IPS DF 6.9 (cell line): ENCODE measurements around the gene NDUFS7.

Experiments
- DNase-seq: peaks from one replicate; pipeline ENCODE4 v3.0.0-alpha.2; 2013; ENCODE audit warnings: low read depth, low spot score
- H3K27ac ChIP-seq: one replicate; pipeline ENCODE4 v1.5.1; 2013; ENCODE audit warnings: low read length, control low read depth
- H3K27me3 ChIP-seq: 2 replicates; pipeline ENCODE4 v1.6.1; 2013; ENCODE audit warnings: mild to moderate bottlenecking, low read length; ENCODE audit not compliant: control insufficient read depth, insufficient read depth
- H3K36me3 ChIP-seq: 2 replicates; pipeline ENCODE4 v1.6.1; 2013; ENCODE audit warnings: low read length; ENCODE audit not compliant: control insufficient read depth, insufficient read depth
- H3K4me1 ChIP-seq: 2 replicates; pipeline ENCODE4 v1.6.1; 2013; ENCODE audit warnings: low read length; ENCODE audit not compliant: control insufficient read depth, insufficient read depth
- H3K4me3 ChIP-seq: 2 replicates; pipeline ENCODE4 v1.5.1; 2013; ENCODE audit warnings: mild to moderate bottlenecking, low read length
- H3K9me3 ChIP-seq: 2 replicates; pipeline ENCODE4 v1.6.1; 2013; ENCODE audit warnings: low read length, inconsistent platforms; ENCODE audit not compliant: control insufficient read depth, insufficient read depth
- WGBS: extraction: QIAGEN DNeasy Blood & Tissue Kit; methylation state at CpG from one replicate; pipeline ENCODE4 v1.1.7; 2013; ENCODE audit warnings: mixed read lengths, missing lambda C conversion rate; ENCODE audit not compliant: insufficient read length, insufficient coverage; 5-methylcytosine and 5-hydroxymethylcytosine counted together

Gene NDUFS7

DNA sequence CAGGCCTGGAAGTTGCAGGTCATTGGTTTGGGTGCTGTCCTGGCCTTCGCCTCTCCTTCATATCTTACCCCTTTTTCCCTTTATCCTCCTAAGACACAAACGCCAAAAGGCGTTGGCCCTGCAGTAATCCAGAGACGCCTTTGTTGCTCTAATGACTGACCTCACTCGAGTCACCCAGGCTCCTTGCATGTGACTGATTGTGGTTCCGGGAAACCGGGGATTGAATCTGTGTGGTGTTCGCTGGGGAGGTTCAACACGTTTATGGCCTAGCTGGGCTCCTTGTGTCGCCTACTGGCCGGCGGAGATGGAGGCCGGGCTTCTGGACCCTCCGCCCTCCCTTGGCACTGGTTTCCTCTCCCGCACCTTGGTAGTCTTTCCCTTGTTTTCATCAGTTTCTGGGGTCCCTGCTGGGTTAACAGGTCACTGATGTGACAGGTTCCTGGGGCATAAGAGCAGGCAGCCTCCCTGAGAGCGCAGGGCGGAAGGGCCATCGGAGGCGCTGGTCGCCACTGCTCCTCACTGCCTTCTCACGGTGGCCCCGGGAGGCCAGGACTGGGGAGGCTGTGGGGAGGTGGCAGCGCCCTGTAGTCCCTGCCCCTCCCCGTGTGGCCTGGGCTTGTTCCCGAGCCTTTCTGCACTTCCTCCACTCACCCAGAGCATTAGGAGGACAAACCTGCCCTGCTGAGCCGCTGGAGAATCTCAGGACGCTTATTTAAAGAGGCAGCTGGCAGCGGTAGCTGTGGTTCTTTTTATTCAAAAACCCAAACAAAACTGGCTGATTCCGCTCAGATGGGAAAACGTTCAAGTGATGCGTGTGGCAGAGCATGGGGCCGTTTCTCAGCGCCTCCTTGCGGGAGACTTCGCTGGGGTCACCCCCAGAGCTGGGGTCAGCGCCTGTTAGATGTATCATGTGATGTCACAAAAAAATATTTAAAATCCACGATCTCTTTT lies 18.1 kb upstream of the NDUFS7 start:
- no CpG with 5 or more reads among the region's 37 CpGs for WGBS
- no peak for DNase-seq
- no peaks in the 10 kb centered on the region for H3K27me3 ChIP-seq
- H3K27ac ChIP-seq = no peak overlapping the region
- H3K4me1 ChIP-seq = no peaks in the 10 kb centered on the region
- peaks cover 39% of the 10 kb centered on the region for H3K36me3 ChIP-seq
- H3K4me3 ChIP-seq = no peak overlapping the region
- H3K9me3 ChIP-seq = no peaks in the 10 kb centered on the region

DNA sequence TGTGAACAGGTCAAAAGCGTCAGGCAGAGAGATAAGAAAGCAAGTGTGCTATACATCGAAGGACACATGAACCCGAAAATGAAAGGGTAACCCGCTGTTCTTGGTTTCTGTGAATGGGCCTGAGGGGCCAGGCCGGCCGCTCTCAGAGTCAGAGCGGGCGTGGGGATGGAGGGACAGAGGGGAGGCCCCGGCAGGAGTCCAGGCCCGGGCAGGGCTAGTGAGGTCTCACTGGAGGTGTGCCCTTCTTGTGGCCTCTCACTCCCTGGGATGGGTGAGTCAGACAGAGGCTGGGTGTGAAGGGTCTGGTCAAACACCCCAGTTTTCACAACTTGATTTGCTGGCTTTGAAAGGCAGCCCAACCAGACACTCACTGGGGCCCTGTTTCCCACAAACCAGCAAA lies 17.4 kb upstream of the NDUFS7 start:
- WGBS = no CpG with 5 or more reads among the region's 10 CpGs
- Histone ChIP-seq H3K27me3 (no peaks in the 10 kb centered on the region), H3K27ac (no peak overlapping the region), H3K4me1 (no peaks in the 10 kb centered on the region), H3K36me3 (peaks cover 44% of the 10 kb centered on the region), H3K9me3 (no peaks in the 10 kb centered on the region), H3K4me3 (no peak overlapping the region)
- no peak for DNase-seq

DNA sequence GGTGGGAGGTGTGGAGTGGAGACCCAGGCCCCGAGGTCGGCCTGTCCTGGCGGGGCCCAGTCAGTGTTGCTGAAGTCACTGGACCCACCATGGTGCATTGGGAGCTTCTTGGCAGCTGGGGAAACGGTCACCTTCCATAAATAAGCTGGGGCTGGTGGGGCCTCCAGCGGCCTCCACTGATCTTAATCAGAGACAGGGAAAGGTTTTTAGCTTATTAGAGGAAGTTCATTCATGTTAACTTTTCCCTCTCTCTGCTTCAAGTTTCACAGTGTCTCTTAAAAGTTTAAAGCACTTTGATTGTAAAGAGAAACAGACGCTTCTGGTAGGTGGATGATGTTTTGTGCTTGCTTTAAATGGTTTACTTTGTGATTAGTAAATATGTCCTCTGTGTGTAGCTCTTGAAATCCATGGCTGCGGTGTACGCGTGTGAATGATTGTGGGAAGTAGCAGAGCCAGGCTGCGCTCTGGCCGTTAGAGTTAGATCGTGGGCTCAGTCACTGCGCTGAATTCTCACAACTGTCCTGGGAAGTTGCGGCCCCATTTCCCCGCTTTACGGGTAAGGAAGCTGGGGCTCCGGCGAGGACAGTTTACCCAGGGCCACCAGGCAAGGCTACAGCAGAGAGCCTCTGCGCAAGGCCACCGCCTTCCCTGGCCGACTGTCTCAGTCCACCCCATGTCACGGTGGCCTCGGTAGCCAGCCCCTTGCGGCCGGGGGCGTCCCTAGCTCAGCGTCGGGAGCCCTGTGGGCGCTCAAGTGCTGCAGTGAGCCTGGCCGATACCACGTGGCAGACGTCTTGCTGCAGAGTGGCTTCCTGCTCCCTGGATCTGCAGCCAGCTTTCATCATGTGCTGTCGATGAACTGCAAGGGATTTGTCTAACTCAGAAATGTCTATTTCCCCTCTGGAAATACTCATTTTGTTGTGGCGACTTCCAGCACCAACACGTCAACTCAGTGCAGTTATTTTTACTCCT lies 16.5 kb upstream of the NDUFS7 start:
- no peak for DNase-seq
- H3K27ac ChIP-seq = no peak overlapping the region

DNA sequence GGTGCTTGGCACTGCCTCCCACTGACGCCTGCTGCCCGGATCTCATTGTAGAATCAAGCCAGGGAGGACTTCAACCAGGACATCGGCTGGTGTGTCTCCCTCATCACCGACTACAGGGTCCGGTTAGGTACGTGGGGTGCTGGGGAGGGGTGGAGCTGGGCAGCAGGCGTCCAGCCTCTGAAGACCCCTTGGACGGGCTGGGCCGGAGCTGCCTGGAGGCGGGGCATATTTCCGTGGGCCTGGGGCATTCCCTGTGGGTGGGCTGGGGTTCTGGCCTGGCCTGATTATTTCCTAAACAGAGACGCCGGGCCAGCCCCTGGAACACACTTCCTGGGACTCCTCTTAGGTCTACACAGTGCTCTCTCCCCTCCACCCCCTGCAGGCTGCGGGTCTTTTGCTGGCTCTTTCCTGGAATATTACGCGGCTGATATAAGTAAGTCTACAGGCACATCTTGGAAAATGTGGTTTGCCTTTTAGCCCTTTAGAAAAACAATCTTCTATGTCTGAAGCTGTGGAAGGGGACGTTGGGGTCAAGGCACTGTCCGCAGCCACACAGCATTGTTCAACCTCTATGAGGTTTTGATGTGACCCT lies 14.4 kb upstream of the NDUFS7 start:
- Histone ChIP-seq H3K27me3 (no peaks in the 10 kb centered on the region), H3K27ac (no peak overlapping the region), H3K9me3 (no peaks in the 10 kb centered on the region), H3K4me1 (no peaks in the 10 kb centered on the region), H3K36me3 (peaks cover 47% of the 10 kb centered on the region), H3K4me3 (no peak overlapping the region)
- WGBS = no CpG with 5 or more reads among the region's 18 CpGs
- DNase-seq = no peak

More for the DNA sequence above, 16.5 kb upstream of the NDUFS7 start:
- WGBS = no CpG with 5 or more reads among the region's 35 CpGs
- H3K36me3 ChIP-seq = peaks cover 45% of the 10 kb centered on the region
- H3K4me3 ChIP-seq = no peak overlapping the region
- H3K4me1 ChIP-seq = no peaks in the 10 kb centered on the region
- H3K27me3 ChIP-seq = no peaks in the 10 kb centered on the region
- no peaks in the 10 kb centered on the region for H3K9me3 ChIP-seq

DNA sequence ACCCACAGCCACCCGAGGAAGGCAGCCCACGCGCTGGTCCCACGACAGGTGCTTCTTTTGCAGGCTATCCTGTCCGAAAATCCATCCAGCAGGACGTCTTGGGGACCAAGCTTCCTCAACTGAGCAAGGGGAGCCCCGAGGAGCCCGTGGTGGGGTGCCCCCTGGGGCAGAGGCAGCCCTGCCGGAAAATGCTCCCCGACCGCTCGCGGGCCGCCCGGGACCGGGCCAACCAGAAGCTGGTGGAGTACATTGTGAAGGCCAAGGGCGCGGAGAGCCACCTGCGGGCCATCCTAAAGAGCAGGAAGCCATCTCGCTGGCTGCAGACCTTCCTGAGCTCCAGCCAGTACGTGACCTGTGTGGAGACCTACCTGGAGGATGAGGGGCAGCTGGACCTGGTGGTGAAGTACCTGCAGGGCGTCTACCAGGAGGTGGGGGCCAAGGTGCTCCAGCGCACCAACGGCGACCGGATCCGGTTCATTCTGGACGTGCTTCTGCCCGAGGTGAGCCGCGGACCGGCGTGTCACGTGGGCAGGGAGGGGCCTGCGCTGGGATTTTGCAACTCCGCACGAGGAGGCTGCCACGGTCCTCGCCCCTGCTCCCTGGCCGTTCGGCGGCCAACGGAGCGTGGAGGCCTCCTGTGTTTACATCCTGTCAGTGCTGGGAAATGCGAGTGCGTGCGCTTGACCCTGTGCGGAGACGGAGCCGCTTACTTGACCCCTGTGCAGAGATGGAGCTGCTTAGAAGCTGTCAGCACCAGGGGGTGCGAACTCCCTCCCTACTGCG lies 12.9 kb upstream of the NDUFS7 start:
- Histone ChIP-seq H3K27me3 (no peaks in the 10 kb centered on the region), H3K36me3 (peaks cover 41% of the 10 kb centered on the region), H3K27ac (no peak overlapping the region), H3K4me1 (no peaks in the 10 kb centered on the region), H3K9me3 (no peaks in the 10 kb centered on the region), H3K4me3 (no peak overlapping the region)
- WGBS = no CpG with 5 or more reads among the region's 52 CpGs
- DNase-seq = no peak

DNA sequence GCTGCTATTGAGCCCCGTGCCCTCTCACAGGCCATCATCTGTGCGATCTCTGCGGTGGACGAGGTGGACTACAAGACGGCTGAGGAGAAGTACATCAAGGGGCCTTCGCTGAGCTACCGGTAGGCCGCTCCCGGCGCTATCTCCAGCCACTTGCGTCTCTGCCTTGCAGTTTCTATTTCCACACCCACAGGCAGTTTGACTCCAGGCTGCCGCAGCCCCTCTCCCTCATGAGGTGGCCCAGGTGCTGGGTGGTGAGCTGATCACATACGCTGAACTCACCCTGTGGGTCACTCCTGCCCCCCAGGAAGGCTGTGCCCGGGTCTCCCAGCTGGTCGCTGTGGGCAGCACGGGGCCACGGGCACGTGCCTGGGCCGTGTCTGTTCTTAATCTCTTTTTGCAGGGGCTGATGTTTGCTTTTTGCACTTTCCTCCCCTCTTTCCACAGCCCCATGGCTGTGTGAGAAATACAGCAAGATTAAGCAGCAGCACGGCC lies 10.6 kb upstream of the NDUFS7 start:
- no peaks in the 10 kb centered on the region for H3K27me3 ChIP-seq
- H3K27ac ChIP-seq = no peak overlapping the region
- H3K9me3 ChIP-seq = no peaks in the 10 kb centered on the region
- peaks cover 34% of the 10 kb centered on the region for H3K36me3 ChIP-seq
- WGBS = no CpG with 5 or more reads among the region's 20 CpGs
- H3K4me3 ChIP-seq = no peak overlapping the region
- H3K4me1 ChIP-seq = no peaks in the 10 kb centered on the region
- no peak for DNase-seq

DNA sequence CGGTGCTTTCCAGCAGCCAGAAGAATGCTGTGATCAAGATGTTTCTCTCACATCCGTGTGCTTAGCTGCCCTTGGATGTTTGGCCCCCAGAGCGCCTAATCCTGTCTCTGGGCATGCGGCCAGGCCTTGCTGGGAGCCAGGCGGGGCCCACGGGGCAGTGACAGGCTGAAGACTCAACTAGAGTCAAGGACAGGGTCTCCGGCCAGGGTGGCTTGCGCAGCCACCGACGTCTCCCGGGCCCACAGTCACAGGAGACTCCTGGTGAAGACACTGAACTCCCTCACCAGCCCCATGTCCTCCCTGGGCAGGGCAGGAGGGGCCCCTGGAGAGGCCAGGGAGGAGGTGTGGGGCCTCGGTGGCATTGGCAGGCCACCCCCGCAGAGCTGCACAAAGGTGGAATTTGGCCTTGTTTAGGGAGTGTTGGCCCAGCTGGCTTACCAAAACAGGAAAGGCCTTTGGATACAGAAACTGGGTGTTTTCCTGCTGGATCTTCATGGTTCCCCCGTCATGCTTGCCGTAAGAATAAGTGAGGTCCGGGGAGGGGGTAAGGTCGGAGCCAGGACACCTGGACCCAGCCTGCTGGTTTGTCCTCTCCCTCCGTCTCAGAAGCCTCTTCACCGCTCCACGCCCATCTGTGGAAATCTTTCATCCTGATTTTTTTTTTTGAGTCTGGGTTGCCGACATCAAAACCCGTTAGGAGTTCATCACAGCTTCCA lies 10.0 kb upstream of the NDUFS7 start:
- no peak for DNase-seq
- WGBS = no CpG with 5 or more reads among the region's 22 CpGs
- Histone ChIP-seq H3K4me3 (no peak overlapping the region; the same call in 1 of the 2 replicates), H3K27me3 (no peaks in the 10 kb centered on the region), H3K36me3 (peaks cover 34% of the 10 kb centered on the region), H3K9me3 (no peaks in the 10 kb centered on the region), H3K27ac (no peak overlapping the region), H3K4me1 (no peaks in the 10 kb centered on the region)

DNA sequence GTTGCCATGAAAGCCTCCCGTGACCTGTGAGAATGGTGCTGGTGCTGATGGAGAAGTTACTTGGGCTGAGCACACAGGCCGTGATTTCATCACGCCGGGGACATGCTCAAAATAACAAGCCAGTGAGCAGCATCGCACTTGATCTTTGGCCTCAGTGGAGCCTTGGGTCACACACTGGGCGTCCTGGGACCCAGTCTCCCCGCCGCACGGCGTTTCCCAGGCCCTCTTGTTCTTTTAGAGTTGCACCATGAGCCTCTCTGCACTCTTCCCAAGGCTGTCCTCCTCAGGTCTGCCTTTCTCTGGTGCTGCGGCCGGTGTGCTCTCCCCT lies 9.5 kb upstream of the NDUFS7 start:
- Histone ChIP-seq H3K4me3 (no peak overlapping the region), H3K27me3 (no peaks in the 10 kb centered on the region), H3K36me3 (peaks cover 32% of the 10 kb centered on the region), H3K27ac (no peak overlapping the region), H3K4me1 (no peaks in the 10 kb centered on the region), H3K9me3 (no peaks in the 10 kb centered on the region)
- DNase-seq = no peak
- no CpG with 5 or more reads among the region's 12 CpGs for WGBS

DNA sequence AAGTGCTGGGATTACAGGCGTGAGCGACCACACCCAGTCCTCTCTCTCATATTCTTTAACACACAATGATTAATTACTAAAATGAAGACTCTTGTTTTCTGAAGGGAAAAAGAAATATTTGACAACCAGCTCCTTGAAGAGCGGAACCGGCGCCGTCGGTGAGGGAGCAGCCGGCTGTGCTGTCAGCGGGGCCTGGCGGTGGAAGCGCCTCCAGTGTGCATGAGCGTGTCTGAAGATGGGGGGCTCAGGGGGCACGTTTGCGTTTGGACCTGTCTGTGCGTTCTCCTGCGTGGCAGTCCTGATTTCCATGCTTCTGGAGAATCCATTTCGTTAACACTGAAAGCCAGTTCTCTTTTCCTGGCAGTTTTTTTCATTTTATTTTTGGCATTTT lies 7.3 kb upstream of the NDUFS7 start:
- no CpG with 5 or more reads among the region's 17 CpGs for whole genome bisulfite sequencing
- Histone ChIP-seq H3K27me3 (no peaks in the 10 kb centered on the region), H3K4me1 (no peaks in the 10 kb centered on the region), H3K27ac (no peak overlapping the region), H3K9me3 (no peaks in the 10 kb centered on the region), H3K4me3 (no peak overlapping the region), H3K36me3 (peaks cover 19% of the 10 kb centered on the region)
- DNase-seq = no peak
